ENCODE measurements around the gene ZC3H10.

- TF ChIP-seq CTCF (conservative IDR thresholded peaks at IDR 0.05): no peak
- TF ChIP-seq EZH2 (IDR thresholded peaks at IDR 0.05; ENCODE audit: low read depth): no peak
These were observed 35.0 kb downstream of the ZC3H10 start for GRCh38 chr12:56152756-56153677.
